Measurements from ENCODE around the gene TSPAN12.

TSPAN12 gene

GRCh38 chr7:120842121-120842621 lies 15.8 kb downstream of the TSPAN12 start:
- DNase-seq, result peak; percentile 88

- DNase-seq, result peak; percentile 60
These were observed 16.3 kb downstream of the TSPAN12 start for GRCh38 chr7:120841608-120842007.

DNA sequence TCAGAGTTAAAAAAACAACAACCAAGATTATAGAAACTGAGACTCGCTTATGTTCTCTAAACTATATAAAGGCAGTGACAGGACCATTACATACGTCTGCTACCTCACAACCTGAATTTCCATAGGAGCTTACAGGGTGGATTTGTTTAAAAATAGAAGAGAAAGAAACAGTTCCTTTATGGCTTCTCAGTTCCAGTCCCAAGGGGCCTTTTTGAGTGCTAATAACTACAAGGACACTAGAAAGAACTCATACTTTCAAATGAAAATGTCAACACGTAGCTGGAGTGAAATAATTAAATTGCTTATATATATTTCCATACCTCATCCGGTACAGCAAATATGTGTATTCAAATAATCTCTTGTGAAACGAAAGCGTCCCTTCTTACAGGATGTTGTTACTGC lies 19.7 kb downstream of the TSPAN12 start:
- DNase-seq, result no peak

GRCh38 chr7:120837599-120837998 lies 20.3 kb downstream of the TSPAN12 start:
- DNase-seq, result no peak

- DNase-seq, result no peak
These were observed 21.3 kb downstream of the TSPAN12 start for GRCh38 chr7:120836556-120837115.

- no peak for DNase-seq
These were observed 23.2 kb downstream of the TSPAN12 start for GRCh38 chr7:120834726-120835125.

DNA sequence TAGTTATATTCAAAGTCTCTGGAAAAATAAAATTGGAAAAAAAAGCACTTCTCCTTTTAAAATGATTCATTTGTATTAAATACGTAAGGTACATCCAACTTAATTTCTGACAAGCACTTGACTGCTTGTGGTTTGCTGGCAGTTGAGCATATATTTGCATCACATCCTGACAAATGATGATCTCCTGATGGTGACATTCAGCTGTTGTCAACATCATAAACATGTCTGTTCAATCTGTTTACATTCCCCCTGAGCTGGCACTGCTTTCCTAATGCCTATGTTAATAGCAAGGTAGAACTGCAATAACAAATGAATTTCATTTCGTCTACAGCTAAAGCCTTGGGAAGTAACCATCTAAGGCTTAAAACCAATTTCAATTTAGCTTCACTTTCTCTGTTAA lies 24.4 kb downstream of the TSPAN12 start:
- DNase-seq, result no peak

- no peak for DNase-seq
These were observed 25.1 kb downstream of the TSPAN12 start for GRCh38 chr7:120832803-120833202.

DNA sequence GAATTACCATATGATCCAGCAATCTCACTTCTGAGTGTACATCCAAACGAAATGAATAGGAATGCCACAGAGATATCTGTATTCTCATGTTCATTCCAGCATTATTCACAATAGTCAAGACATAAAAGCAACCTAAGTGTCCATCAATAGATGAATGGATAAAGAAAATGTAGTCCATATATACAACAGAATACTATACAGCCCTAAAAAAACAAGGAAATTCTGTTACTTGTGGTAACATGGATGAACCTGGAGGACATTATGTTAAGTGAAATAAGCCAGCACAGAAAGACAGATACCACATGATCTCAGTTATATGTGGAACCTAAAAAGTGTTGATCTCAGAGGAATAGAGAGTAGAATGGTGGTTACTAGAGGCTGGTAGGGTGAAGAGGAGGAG lies 26.7 kb downstream of the TSPAN12 start:
- DNase-seq, result no peak

GRCh38 chr7:120829487-120829886 lies 28.5 kb downstream of the TSPAN12 start:
- no peak for DNase-seq

DNA sequence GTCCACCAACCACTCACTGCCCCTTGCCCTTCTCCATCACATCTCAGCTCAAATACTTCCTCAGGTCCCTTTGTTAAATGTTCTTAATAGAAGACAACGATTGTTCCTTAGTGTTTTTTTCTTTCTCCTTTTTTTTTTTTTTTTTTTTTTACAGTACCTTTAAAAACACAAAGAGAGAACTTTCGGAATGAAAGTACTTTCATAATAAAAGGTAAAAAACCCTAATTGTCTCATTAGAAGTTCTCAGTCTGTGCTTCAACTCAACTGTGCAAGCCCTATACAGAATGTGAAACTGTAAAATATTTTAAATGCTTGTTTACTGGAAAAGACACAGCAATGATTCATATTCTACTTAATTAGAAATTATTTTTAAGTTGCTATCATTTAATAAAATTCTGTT lies 29.4 kb downstream of the TSPAN12 start:
- no peak for DNase-seq

DNA sequence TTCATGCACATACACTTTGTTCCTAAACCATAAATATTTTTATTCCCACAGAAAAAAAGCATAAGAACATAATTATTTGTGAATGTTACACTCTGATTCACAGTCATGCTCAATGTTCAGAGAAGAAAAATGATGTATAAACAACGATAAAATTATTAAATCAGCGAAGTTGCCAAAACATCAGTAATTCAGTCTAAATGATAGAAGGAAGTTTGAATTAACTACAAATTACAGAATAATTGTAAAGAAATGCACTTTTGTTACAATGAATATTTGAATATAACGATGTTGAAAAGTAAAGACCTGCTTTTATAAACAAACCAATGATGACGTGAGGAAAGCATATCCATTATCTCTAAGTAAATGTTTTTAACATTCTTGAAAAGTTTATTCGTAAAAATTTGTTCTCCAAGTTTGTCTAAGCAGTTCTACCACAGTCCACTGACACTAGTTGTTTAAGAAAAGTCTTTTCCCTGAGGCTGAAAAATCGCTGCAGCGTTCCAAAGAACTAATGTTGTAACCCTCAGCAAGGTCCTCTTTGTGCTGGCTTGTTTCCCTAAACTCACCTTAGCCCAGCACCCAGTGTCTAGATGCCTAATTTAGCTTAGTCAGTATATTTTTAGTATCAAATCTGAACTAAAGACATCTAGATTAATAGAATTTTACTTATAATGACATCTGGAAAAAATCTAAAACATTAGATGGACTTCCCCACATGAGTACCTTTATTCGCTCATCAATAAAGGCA lies 30.4 kb downstream of the TSPAN12 start:
- DNase-seq, result no peak

DNA sequence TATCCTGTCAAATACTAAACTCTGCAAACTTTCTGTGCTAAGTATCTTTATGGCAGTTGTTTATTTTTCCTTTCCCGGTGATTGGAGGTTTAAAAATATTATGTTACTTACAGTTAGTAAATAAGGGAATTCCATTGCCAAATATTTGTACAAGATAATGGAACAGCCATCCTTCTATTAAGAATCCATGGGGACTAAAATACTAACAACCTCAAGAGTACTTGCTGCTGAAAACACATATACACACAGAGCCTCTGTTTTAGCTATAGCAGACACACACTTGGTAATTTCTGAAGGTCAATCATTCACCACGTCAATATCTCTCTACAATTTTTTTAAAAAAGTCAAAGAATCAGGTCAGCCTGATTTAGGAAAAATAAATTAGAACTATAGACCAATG lies 32.4 kb downstream of the TSPAN12 start:
- DNase-seq, result no peak

DNA sequence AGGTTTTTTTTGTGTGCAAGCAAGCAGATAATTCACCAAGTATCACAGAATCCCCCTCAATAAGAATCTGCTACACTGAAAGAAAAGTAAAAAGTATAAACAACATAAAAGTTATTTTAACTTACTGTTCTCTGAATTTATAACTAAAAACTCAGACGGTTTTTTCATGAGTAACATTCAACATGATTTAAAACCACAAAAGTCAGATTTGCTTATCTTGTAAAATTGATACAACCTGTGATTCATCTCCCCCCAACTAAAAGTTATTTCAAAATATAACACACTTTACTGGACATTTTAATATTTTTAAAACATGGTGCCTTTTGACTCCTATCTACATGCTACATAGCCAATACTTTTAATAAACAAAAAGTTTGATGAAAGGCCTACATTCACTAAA lies 32.8 kb downstream of the TSPAN12 start:
- DNase-seq, result no peak

DNA sequence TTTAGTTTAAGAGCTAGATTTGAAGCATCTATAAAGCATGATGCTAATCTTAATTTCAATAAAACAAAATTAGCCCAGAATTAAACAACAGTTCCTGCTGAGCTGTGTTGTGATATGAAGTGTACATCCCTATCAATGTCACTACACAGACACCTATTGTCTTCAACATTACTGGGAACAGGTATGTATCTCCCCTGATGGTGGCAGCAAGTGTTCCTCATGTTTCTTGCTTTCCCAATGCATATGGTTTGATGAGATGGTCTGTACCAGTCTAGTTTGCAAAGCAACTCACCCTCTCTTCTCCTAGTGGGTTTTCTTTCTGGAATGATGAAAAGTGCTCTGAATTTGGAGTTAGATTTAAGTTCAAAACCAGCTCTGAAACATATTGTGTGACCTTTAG lies 38.1 kb downstream of the TSPAN12 start:
- DNase-seq, result no peak

GRCh38 chr7:120817851-120818250 lies 40.1 kb downstream of the TSPAN12 start:
- no peak for DNase-seq

DNA sequence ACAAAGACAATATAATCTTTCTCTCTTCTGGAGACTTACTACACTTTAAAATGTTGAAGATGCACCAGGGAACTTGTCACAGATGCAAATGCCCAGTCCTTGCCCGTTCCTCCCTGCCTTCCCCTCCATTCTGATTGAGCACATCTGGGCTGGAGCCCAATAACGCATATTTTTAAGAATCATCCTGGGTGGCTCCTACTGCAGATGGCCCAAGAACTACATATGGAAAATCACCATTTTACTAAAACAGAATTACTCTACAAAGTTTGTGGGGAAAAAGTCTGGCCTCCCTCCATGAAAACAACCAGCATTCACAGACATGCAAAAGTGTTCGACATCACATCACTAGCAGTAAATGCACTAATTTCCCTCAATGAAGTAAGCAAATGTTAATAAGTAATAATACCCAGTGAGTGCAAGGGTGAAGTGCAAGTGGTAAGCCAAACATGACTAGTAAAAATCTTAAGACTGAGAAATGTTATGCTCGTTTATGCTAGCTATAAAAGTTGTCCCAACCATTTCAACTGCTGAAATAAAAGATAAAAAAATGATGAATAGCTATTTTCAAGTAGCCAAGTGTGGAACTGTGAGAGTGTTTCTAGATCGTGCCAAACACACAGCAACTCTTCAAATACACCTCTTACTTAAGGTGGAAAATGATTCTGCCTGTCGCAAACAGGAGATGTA lies 43.5 kb downstream of the TSPAN12 start:
- DNase-seq, result no peak

DNA sequence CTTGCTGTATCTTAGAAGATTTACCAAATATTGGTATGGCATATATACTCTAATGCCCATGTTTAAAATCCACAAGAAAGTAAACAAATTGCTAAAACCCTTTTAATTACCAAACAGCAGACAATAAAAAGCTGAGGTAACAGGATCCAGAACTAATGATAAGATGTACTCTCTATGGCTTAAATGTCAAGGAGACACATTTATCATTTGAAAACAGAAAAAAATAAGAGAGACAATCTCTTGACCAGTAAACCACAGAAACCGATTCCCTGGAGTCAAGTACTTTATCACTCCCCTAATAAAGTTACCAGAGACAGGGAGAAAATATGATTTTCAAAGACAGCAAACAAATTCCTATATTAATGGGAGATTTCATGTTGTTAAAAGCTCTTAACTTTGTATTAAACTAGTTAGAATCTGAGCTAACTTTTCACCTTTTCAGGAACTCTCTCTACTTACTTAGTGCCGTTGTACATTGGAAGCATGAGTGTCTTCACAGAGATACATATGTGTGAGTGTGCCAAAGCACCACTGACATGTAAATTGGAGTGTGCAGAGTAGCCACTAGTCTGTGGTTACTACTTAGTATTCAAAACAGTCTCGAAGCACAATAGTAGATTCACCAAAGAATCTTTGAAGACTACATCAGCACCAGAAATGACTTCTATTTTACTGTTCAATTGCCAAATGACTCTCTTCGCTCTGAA lies 44.2 kb downstream of the TSPAN12 start:
- no peak for DNase-seq

DNA sequence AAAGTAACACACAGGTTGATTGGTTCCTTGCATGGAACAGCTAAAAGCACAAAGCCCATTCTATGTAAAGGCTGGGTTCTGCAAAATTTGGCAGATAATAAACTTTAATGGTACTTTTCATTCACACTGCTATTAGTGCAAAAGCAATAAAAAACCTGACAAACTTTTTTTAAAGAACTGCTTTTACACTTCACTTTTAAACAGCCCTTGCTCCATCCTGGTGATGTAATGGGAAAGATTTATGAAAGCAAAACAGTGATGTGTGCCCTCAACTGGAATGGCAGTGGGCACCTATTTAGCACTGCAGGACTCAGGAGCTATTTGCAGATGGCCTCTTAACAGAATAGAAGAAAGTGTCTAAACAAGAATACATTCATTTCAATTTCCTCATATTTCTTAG lies 44.9 kb downstream of the TSPAN12 start:
- no peak for DNase-seq

- no peak for DNase-seq
These were observed 48.7 kb downstream of the TSPAN12 start for GRCh38 chr7:120809260-120809659.

GRCh38 chr7:120807390-120807789 lies 50.6 kb downstream of the TSPAN12 start:
- no peak for DNase-seq

GRCh38 chr7:120806669-120807068 lies 51.3 kb downstream of the TSPAN12 start:
- DNase-seq, result peak; percentile 82

DNA sequence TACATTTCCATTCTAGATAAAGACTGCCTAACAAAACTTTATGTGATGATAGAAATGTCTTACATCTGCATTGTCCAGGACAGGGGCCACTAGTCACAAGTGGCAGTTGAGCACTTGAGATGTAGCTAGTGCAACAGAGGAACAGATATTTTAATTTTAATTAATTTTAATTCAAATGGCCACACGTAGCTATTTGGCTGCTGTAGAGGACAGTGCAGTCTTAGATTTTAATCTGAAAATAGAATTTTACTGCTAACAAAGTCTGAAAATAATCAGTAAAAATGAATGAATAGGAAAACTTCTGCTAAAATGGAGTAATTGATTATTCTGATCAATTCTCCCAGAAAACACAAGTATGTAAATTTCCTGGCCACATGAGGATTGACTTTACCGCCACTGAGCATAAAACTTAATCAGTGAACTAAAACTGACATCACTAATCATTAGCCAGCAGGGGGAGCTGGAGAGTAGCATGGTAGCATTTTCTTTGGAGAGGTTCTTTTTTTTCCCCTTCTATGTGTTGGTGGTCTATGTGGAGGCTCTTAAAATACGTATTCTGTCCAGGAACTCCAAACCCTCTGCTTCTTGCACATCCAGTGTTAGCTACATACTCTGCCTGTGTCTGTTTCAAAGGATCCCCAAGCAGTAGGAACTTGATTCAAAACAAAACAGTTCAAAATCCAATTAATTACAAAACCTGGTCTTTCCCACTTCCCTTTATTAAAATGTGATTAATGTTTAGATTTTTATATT lies 52.1 kb downstream of the TSPAN12 start:
- peak; percentile 78 for DNase-seq
